Kidney capillary endothelial cell (primary cell): ENCODE data around the gene ALOXE3.
"Not testable (repeated sequence)": the region's sequence is repeated elsewhere in the genome, so short reads cannot be mapped to it uniquely, and the experiment has no call there.

Source experiments
- DNase-seq: peaks from one replicate; pipeline ENCODE4 v3.0.0-alpha.2; 2018; ENCODE audit warnings: low spot score

Gene ALOXE3

GRCh38 chr17:8069587-8069860 is 48.8 kb downstream of the ALOXE3 start:
- no peak for DNase-seq

DNA sequence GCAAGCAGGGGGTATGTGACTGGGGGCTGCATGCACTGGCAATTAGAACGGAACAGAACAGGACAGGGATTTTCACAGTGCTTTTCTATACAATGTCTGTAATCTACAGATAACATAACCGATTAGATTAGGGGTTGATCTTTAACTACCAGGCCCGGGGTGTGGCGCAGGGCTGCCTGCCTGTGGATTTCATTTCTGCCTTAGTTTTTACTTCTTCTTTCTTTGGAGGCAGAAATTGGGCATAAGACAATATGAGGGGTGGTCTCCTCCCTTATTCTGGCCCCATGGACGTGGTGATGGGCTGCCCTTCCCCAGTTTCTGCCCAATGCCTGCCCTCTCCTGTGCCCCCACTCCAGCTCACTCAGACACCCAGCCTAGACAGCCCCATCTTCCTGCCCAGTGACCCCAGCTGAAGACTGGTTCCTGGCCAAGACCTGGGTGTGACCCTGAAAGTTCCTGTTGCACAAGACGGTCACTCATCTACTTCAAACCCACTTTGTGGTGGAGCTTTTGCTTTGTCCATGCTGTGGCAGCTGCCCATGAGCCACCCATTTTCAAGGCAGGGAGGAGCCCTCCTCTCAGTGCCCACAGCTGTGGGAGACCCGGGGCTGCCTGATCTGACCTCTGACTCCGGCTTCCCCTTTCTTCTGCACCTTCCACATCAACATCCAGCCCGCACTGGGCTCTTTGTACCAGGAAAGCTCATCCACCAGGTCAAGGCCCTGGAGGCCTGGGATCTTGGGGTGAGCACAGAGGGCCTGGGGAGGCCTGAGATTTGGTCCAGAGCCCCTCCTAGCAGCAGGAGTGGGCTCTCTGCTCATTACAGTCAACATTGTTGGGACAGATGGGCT is 49.4 kb downstream of the ALOXE3 start:
- no peak for DNase-seq

DNA sequence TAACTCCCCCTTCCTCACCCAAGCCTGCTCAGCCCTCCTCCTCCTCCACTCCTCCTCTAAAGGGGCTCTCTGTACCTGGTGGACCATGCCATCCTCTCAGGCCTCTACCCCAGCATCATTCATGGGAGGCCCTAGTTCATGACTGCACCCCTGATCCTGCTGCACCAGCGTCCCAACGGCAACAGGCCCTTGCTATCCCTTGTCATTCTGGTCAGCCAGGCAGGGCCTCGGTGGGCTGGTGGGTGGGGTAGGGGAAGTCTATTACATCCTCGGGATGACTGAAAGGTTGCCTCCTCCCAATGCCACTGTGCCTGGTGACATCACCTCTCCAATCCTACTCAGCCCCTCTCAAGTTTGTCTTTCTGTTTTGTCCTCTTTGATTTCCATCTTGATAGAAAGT is 50.5 kb downstream of the ALOXE3 start:
- no peak for DNase-seq

DNA sequence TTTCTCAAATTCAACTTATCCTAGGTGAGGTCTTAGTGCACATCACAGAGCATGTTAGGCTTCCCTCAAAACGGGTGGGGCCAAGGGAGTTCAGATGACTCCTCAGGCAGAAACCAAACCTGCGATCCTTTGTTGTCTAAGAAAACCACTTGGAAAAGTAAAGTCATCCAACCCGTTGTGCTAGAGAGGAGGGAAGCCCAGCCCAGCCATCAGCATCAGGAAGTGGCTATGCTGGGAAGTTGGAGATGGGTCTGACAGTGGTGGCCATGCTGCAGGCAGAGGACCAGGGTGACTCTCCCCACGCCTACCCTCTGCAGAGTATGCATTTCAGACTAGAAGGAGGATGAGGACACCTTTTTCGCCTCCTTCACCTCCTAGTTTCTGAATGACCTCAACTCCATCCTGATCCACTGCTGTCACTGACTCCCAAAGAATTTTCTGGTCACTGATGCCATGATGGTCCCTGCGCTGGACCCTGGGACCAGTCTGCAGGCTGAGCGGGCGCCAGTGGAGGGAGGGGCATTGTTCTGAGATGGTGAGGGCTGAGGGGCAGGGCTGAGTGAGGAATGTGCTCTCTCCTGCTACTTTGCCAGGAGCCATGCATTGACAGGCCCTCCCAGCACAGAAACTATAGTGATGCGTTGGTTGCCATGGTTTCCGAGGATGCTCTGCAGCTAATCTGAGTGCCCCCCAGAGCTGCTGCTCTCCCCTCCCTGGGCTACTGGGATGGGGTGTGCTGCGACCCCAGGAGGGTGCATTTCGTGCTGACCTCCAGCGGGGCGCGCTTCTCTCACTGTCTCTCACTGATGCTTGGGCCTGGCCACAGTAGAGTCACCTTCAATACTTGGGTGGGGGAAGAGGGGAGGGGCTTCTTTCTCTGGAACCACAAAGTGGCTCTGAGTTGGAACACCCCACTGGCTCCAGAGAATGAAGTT is 51.2 kb downstream of the ALOXE3 start:
- DNase-seq = no peak

DNA sequence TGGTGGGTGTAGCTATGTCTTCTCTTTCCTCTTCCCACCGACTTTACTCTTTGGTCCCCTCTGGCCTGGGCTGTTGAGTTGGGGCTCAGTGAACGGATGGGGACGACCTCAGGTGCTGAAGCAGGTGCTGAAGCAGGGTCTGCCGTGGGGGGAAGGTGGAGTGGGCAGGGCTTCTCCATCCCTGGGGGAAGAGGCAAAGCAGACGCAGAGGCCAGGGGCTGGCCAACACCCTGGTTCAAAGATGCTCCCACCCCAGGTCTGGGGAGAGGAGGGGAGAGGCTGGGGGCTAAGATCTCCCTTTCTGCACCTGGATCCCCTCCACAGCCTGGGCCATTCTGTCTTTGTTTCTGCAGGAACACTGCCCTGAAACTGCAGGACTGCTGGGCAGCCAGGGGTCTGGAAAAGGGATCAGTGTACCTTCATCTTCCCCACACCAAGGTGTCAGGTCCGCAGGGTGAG is 53.7 kb downstream of the ALOXE3 start:
- DNase-seq = no peak

- no peak for DNase-seq
These were observed 54.4 kb downstream of the ALOXE3 start for GRCh38 chr17:8063761-8064534.

- DNase-seq = no peak
These were observed 55.4 kb downstream of the ALOXE3 start for GRCh38 chr17:8062807-8063483.

- no peak for DNase-seq
These were observed 55.9 kb downstream of the ALOXE3 start for GRCh38 chr17:8062435-8062806.

DNA sequence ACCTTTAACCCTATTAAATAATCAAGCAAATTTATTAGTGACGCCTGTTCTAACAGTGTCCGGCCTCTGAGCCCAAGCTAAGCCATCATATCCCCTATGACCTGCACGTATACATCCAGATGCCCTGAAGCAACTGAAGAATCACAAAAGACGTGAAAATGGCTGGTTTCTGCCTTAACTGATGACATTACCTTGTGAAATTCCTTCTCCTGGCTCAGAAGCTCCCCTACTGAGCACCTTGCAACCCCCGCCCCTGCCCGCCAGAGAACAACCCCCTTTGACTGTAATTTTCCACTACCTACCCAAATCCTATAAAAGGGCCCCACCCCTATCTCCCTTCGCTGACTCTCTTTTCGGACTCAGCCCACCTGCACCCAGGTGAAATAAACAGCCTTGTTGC is 56.5 kb downstream of the ALOXE3 start:
- not testable (repeated sequence) for DNase-seq

DNA sequence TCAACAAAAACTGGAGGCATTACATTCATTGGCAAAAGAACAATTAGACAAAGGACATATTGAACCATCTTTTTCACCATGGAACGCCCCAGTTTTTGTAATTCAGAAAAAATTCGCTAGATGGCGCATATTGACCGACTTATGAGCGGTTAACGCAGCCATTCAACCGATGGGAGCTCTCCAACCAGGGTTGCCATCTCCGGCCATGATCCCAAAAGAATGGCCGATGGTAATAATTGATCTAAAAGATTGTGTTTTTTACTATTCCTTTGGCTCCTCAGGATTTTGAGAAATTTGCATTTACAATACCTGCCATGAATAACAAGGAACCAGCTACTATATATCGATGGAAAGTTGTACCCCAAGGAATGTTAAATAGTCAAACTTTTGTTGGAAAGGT is 58.0 kb downstream of the ALOXE3 start:
- DNase-seq = peak; percentile 67

- DNase-seq = no peak
These were observed 59.2 kb downstream of the ALOXE3 start for GRCh38 chr17:8059131-8059530.

DNA sequence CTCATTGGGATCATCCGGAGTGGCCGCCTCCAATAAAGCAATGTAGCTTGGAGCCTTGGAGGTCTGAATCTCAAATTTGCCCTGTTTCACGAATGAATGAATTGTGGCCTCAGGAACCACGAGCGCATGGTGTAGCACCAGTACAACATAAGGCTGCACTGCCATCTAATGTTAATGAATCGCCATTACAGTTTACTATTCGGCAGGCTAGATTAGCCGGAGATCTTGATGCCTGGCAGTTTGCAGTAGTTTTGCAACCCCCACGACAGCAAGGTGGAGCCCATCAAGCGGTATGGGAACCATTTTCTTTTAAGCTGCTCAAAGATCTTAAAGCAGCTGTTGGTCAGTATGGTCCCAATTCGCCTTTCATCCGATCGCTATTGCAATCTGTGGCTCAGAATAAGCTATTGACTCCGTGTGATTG is 60.6 kb downstream of the ALOXE3 start:
- peak; percentile 77 for DNase-seq

- no peak for DNase-seq
These were observed 61.2 kb downstream of the ALOXE3 start for GRCh38 chr17:8056976-8057625.

- peak; percentile 63 for DNase-seq
These were observed 61.9 kb downstream of the ALOXE3 start for GRCh38 chr17:8056232-8056975.

- no peak for DNase-seq
These were observed 62.5 kb downstream of the ALOXE3 start for GRCh38 chr17:8055851-8056231.

GRCh38 chr17:8053600-8053999 is 64.7 kb downstream of the ALOXE3 start:
- no peak for DNase-seq

DNA sequence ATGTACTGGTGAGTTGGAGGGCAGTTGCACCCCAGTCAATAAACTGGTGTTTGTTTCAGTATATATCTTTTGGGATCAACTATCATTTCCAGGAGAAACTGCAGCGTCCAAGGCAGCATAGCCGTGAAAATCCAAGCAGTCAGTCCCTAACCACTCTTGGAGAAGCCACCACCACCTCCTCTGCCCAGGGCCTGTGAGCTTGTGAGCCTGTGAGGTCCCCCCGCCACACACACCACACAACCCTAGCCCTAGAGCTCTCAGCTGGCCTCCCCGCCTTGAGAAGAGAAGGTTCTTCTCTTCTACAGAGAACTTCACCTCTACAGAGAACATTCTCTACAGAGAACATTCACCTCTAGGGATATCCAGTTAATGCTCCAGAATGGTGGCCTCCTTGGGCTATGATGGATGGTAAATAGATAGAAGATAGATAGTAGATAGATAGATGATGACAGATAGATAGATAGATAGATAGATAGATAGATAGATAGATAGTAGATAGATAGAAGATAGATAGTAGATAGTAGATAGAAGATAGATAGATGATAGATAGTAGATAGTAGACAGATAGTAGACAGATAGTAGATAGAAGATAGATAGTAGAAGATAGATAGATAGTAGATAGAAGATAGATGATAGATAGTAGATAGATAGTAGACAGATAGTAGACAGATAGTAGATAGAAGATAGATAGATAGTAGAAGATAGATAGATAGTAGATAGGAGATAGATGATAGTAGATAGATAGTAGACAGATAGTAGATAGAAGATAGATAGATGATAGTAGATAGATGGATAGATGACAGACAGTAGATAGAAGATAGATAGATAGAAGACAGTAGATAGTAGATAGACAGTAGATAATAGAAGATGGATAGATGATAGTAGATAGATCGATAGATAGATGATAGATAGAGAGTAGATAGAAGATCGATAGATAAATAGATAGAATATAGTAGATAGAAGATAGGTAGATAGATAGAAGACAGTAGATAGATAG is 65.8 kb downstream of the ALOXE3 start:
- DNase-seq = no peak

DNA sequence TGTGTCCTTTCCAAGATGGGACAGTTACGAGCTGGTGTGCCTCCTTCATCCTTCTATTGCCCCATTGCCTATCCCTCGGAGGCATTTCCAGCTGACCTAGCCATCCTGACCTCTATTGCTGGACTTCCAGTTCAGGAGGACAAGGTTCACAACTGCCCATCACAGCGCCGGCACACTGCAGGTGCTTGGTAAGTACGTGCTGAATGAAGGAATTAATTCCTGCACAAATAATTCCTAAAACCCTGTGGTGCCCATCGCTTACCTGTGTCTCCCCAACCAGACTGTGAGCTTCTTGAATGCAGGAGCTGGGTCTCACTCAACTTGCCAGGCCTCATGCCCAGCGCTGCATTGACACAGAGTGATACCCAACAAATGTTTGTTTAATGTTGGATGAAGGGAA is 66.5 kb downstream of the ALOXE3 start:
- DNase-seq = no peak

DNA sequence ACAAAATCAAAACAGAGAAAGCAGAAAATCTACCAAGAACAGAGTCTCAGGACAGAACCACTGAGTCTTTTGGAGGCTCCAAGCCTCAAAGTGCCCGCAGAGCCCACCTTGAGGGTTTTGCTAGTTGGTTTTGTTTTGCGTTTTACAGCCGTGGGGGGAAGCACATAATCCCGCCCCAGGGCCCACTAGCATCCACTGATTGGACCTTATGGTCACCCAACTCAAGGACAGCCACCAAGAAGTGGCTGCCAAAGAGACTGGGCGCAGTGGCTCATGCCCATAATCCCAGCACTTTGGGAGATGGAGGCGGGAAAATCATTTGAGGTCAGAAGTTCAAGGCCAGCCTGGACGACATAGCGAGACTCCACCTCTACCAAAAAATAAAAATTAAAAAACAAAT is 69.6 kb downstream of the ALOXE3 start:
- DNase-seq = no peak
